Lung (tissue), 12 donors: ENCODE data around the gene TRIM25. TPM values are rescaled to one million over a fixed set of nuclear protein-coding genes. Genes with fewer than 3 reads are reported as not detected.

ENCODE experiments used
- ATAC-seq: fragments of 200-7000 bp; cut with Tn5 transposase; one replicate; pipeline ENCODE4 v1.9.1; 2020; ENCODE audit warnings: moderate number of reproducible peaks; ENCODE audit not compliant: insufficient read depth, low FRiP score
- DNase-seq, 3 donors: peaks; one replicate each; pipeline ENCODE4 v3.0.0-alpha.2; 2013 to 2017
- H3K27ac ChIP-seq, 2 donors: one replicate each; pipeline ENCODE4 v1.5.1; 2013; ENCODE audit warnings: mild to moderate bottlenecking in 2 of 2, moderate library complexity in 2 of 2, control low read depth in 1 of 2, inconsistent platforms in 1 of 2, low read depth in 1 of 2, low read length in 1 of 2
- H3K27me3 ChIP-seq, 3 donors: one replicate each; pipeline ENCODE4 v1.5.1; 2013; ENCODE audit warnings: low read length in 2 of 3; ENCODE audit not compliant: control insufficient read depth in 3 of 3, insufficient read depth in 3 of 3
- H3K36me3 ChIP-seq, 4 donors: one replicate each; pipeline ENCODE4 v1.5.1; 2013; ENCODE audit warnings: low read length in 4 of 4, mild to moderate bottlenecking in 1 of 4, moderate library complexity in 1 of 4; ENCODE audit not compliant: control insufficient read depth in 4 of 4, insufficient read depth in 4 of 4
- H3K4me1 ChIP-seq, 5 donors: one replicate each; pipeline ENCODE4 v1.5.1; 2013; ENCODE audit warnings: low read length in 5 of 5, mild to moderate bottlenecking in 2 of 5, moderate library complexity in 1 of 5; ENCODE audit not compliant: control insufficient read depth in 5 of 5, insufficient read depth in 5 of 5
- H3K4me3 ChIP-seq: one replicate; pipeline ENCODE4 v1.5.1; 2013; ENCODE audit warnings: mild to moderate bottlenecking, control low read depth, moderate library complexity
- H3K9ac ChIP-seq, 2 donors: one replicate each; pipeline ENCODE4 v1.5.1; 2013; ENCODE audit warnings: low read length in 2 of 2, control low read depth in 1 of 2; ENCODE audit not compliant: insufficient read depth in 1 of 2
- H3K9me3 ChIP-seq, 4 donors: one replicate each; pipeline ENCODE4 v1.5.1; 2013; ENCODE audit warnings: low read length in 3 of 4, mild to moderate bottlenecking in 1 of 4, moderate library complexity in 1 of 4; ENCODE audit not compliant: control insufficient read depth in 4 of 4, insufficient read depth in 3 of 4
- WGBS, 2 donors: extraction: QIAGEN DNeasy Blood & Tissue Kit; methylation state at CpG; one replicate each; pipeline ENCODE4 v1.1.7; 2013; 5-methylcytosine and 5-hydroxymethylcytosine counted together
- polyA plus RNA-seq, 2 donors: library from polyadenylated mRNA; stranded (reverse); fragments of 200-250 nt; gene quantifications; one replicate each; pipeline ENCODE4 v1.2.1, GENCODE V29; 2013
- total RNA-seq, 2 donors: library from RNA; depleted of rRNA in 1 of 2; stranded (reverse); fragments of >200 nt in 1 of 2; gene quantifications; one replicate each; pipeline ENCODE4 v1.2.1, GENCODE V29; 2014 to 2021
- TF ChIP-seq, protein P1 (sequence below): IDR thresholded peaks from 2 replicates; pipeline ENCODE4 v1.5.1; 2012; ENCODE audit warnings: mild to moderate bottlenecking; ENCODE audit errors: control extremely low read depth, extremely low read depth
- donor health status: control.
- donor health status: control.
- donor health status: Bipolar disorder and iron deficiency.
- donor health status: healthy.
- donor health status: DM: yes; HTN: yes; CAD: no.

Gene TRIM25
- total and polyA plus RNA-seq, 4 donors = 22.7 to 88.7 (median 43.7) TPM

GRCh38 chr17:56883616-56884015, 30.2 kb downstream of the TRIM25 start:
- 20 to 53% methylated on average over 1 of the region's 1 CpG for WGBS, 2 donors

GRCh38 chr17:56881685-56882295, 32.1 kb downstream of the TRIM25 start:
- ATAC-seq (no peak), DNase-seq (no peak)
- no peak overlapping the region for H3K9ac ChIP-seq
- TF ChIP-seq, protein P1, sequence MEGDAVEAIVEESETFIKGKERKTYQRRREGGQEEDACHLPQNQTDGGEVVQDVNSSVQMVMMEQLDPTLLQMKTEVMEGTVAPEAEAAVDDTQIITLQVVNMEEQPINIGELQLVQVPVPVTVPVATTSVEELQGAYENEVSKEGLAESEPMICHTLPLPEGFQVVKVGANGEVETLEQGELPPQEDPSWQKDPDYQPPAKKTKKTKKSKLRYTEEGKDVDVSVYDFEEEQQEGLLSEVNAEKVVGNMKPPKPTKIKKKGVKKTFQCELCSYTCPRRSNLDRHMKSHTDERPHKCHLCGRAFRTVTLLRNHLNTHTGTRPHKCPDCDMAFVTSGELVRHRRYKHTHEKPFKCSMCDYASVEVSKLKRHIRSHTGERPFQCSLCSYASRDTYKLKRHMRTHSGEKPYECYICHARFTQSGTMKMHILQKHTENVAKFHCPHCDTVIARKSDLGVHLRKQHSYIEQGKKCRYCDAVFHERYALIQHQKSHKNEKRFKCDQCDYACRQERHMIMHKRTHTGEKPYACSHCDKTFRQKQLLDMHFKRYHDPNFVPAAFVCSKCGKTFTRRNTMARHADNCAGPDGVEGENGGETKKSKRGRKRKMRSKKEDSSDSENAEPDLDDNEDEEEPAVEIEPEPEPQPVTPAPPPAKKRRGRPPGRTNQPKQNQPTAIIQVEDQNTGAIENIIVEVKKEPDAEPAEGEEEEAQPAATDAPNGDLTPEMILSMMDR = no peak
- WGBS, 2 donors = 93 to 95% methylated on average over 3 of the region's 3 CpGs
- H3K27me3 ChIP-seq = no peaks in the 10 kb centered on the region
- peaks cover 0 to 5% (median 0%) of the 10 kb centered on the region in 4 donors for H3K36me3 ChIP-seq
- no peak overlapping the region for H3K4me3 ChIP-seq
- H3K9me3 ChIP-seq = no peaks in the 10 kb centered on the region
- peaks cover 0 to 2% (median 0%) of the 10 kb centered on the region in 5 donors for H3K4me1 ChIP-seq
- H3K27ac ChIP-seq = no peak overlapping the region

More at GRCh38 chr17:56883616-56884015, 30.2 kb downstream of the TRIM25 start:
- Histone ChIP-seq H3K36me3 (peaks cover 0 to 9% (median 3%) of the 10 kb centered on the region in 4 donors), H3K9ac (no peak overlapping the region), H3K27me3 (no peaks in the 10 kb centered on the region), H3K9me3 (no peaks in the 10 kb centered on the region), H3K4me1 (peaks cover 0 to 2% (median 0%) of the 10 kb centered on the region in 5 donors), H3K27ac (no peak overlapping the region), H3K4me3 (no peak overlapping the region)
- no peak for DNase-seq
- TF ChIP-seq, protein P1 = no peak
- no peak for ATAC-seq

DNA sequence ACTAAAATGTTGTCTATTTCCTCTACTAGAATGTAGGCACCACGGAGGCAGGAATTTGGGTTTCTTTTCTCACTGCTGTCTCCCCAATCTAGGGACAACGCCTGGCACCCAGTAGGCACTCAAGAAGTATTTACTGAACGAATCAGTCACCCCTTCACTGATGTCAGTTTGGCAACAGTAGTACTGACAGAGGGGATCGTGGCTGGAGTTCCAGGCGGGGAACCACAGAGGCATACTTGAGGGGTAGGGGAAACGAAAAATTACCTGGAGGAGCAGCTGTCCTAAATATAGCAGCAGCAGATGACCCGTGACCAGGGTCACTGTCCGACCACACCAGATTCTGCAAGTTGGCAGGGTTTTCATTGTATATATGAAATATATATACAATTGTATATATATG, 33.3 kb downstream of the TRIM25 start:
- DNase-seq = no peak
- Histone ChIP-seq H3K4me1 (no peaks in the 10 kb centered on the region), H3K27ac (no peak overlapping the region), H3K9ac (no peak overlapping the region), H3K36me3 (peaks cover 0 to 3% (median 0%) of the 10 kb centered on the region in 4 donors), H3K27me3 (no peaks in the 10 kb centered on the region), H3K9me3 (no peaks in the 10 kb centered on the region), H3K4me3 (no peak overlapping the region)
- WGBS, 2 donors = 75 to 77% methylated on average over 8 of the region's 8 CpGs
- TF ChIP-seq, protein P1 = no peak
- no peak for ATAC-seq

- no peak for ATAC-seq
- Histone ChIP-seq H3K36me3 (peaks cover 0 to 3% (median 0%) of the 10 kb centered on the region in 4 donors), H3K9ac (no peak overlapping the region), H3K27me3 (no peaks in the 10 kb centered on the region), H3K4me1 (no peaks in the 10 kb centered on the region), H3K9me3 (no peaks in the 10 kb centered on the region), H3K27ac (no peak overlapping the region), H3K4me3 (no peak overlapping the region)
- TF ChIP-seq, protein P1 = no peak
- WGBS, 2 donors = 52 to 62% methylated on average over 3 of the region's 3 CpGs
- DNase-seq = no peak
Measured at GRCh38 chr17:56880133-56880532, 33.7 kb downstream of the TRIM25 start.
